HFFc6 (cell line): Measurements from ENCODE around the gene FOXI3. TPM values are rescaled to one million over a fixed set of nuclear protein-coding genes. Genes with fewer than 3 reads are reported as not detected.

Source experiments
- DNase-seq: peaks from one replicate; pipeline ENCODE4 v3.0.0-alpha.2; 2018
- H3K27ac Mint-ChIP-seq: 2 replicates; pipeline ENCODE4 v1.8.0; 2020; ENCODE audit warnings: mild to moderate bottlenecking, mixed read lengths
- H3K27me3 Mint-ChIP-seq: 2 replicates; pipeline ENCODE4 v1.8.0; 2021; ENCODE audit warnings: mild to moderate bottlenecking, moderate library complexity, mixed read lengths; ENCODE audit not compliant: insufficient read depth
- H3K36me3 Mint-ChIP-seq: 2 replicates; pipeline ENCODE4 v1.8.0; 2021; ENCODE audit warnings: low read depth, mixed read lengths
- H3K4me1 Mint-ChIP-seq: 2 replicates; pipeline ENCODE4 v1.8.0; 2020; ENCODE audit warnings: low read depth, mixed read lengths
- H3K4me3 Mint-ChIP-seq: 2 replicates; pipeline ENCODE4 v1.8.0; 2020; ENCODE audit warnings: mild to moderate bottlenecking, moderate library complexity, mixed read lengths
- H3K9me3 Mint-ChIP-seq: 2 replicates; pipeline ENCODE4 v1.8.0; 2020; ENCODE audit warnings: mild to moderate bottlenecking, mixed read lengths
- CTCF ChIP-seq: fragments of 200-600 bp; sonication (generic); IDR thresholded peaks from 2 replicates; pipeline ENCODE4 v1.5.0; 2021; ENCODE audit warnings: antibody characterized with exemption, mild to moderate bottlenecking
- total RNA-seq, 6 experiments: library from RNA; stranded (reverse); fragmentation: NEBNext Ultra II Directional; extraction: Animal tissue kit (Norgen Biotek cat#: 25700); gene quantifications; 2 replicates in 1 of 6; 3 replicates in 5 of 6; pipeline ENCODE4 v1.2.3, GENCODE V29; 2021

FOXI3 gene
- total RNA-seq, 6 experiments from 2014 or later = not detected

- peaks cover 19% of the 10 kb centered on the region for H3K27me3 Mint-ChIP-seq
- no peaks in the 10 kb centered on the region; the same call in 1 of the 2 replicates for H3K9me3 Mint-ChIP-seq
- no peak for DNase-seq
- H3K4me1 Mint-ChIP-seq = no peaks in the 10 kb centered on the region
- no peaks in the 10 kb centered on the region for H3K36me3 Mint-ChIP-seq
- H3K4me3 Mint-ChIP-seq = no peak overlapping the region
- no peak overlapping the region for H3K27ac Mint-ChIP-seq
- TF ChIP-seq CTCF = no peak
Measured at GRCh38 chr2:88450186-88450585, 2.3 kb downstream of the FOXI3 start.

GRCh38 chr2:88448248-88448647 lies 4.2 kb downstream of the FOXI3 start:
- Mint-ChIP-seq H3K27me3 (peaks cover 18% of the 10 kb centered on the region), H3K4me3 (no peak overlapping the region), H3K27ac (no peak overlapping the region), H3K4me1 (no peaks in the 10 kb centered on the region), H3K36me3 (no peaks in the 10 kb centered on the region), H3K9me3 (no peaks in the 10 kb centered on the region; the same call in 1 of the 2 replicates)
- no peak for DNase-seq
- no peak for TF ChIP-seq CTCF

- Mint-ChIP-seq H3K36me3 (no peaks in the 10 kb centered on the region), H3K4me1 (no peaks in the 10 kb centered on the region), H3K27me3 (peaks cover 6% of the 10 kb centered on the region), H3K4me3 (no peak overlapping the region), H3K9me3 (no peaks in the 10 kb centered on the region), H3K27ac (no peak overlapping the region)
- TF ChIP-seq CTCF = no peak
- no peak for DNase-seq
Measured at GRCh38 chr2:88443353-88443938, 9.0 kb downstream of the FOXI3 start.

- no peaks in the 10 kb centered on the region for H3K4me1 Mint-ChIP-seq
- no peak for TF ChIP-seq CTCF
- H3K27me3 Mint-ChIP-seq = peaks cover 3% of the 10 kb centered on the region
- H3K4me3 Mint-ChIP-seq = no peak overlapping the region
- H3K27ac Mint-ChIP-seq = no peak overlapping the region
- no peaks in the 10 kb centered on the region for H3K36me3 Mint-ChIP-seq
- DNase-seq = no peak
- H3K9me3 Mint-ChIP-seq = no peaks in the 10 kb centered on the region
Measured at GRCh38 chr2:88442473-88442872, 10.0 kb downstream of the FOXI3 start.

- no peak for TF ChIP-seq CTCF
- Mint-ChIP-seq H3K27ac (no peak overlapping the region), H3K4me3 (no peak overlapping the region), H3K4me1 (no peaks in the 10 kb centered on the region), H3K27me3 (peaks cover 3% of the 10 kb centered on the region), H3K9me3 (no peaks in the 10 kb centered on the region), H3K36me3 (no peaks in the 10 kb centered on the region)
- no peak for DNase-seq
Measured at GRCh38 chr2:88442061-88442460, 10.4 kb downstream of the FOXI3 start.

GRCh38 chr2:88437010-88437409 lies 15.5 kb downstream of the FOXI3 start:
- Mint-ChIP-seq H3K27me3 (no peaks in the 10 kb centered on the region; the same call in none of the 2 replicates), H3K4me3 (no peak overlapping the region), H3K4me1 (no peaks in the 10 kb centered on the region), H3K36me3 (no peaks in the 10 kb centered on the region), H3K9me3 (no peaks in the 10 kb centered on the region; the same call in 1 of the 2 replicates), H3K27ac (no peak overlapping the region)
- TF ChIP-seq CTCF = no peak
- DNase-seq = no peak
